Measurements from ENCODE around the gene THSD4.

DNA sequence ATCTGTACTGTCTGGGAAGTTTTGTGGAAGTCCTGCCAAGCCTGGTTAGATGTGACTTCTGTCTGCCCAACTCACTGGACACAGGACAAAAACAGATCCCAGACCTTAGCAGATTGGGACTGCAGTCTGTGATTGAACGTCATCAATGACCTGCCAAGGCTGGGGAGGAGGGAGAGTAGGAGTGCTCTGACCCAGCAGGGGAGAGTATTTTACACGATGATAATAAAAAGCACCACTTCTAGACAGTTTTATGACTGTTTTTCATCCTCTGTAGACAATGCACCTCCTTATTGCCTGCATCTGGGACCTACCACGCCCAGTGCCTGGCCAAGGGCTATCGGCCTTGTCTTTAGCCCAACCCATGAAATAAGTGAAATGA lies 592.8 kb downstream of the THSD4 start:
- TF ChIP-seq CTCF (optimal IDR thresholded peaks at IDR 0.05 in 1 of 3, IDR thresholded peaks at IDR 0.05 in 1 of 3, conservative IDR thresholded peaks at IDR 0.05 in 1 of 3; ENCODE audit: extremely low read depth in 1 of 3, insufficient read depth in 2 of 3, low read length in 3 of 3) (no peak), EZH2 (IDR thresholded peaks at IDR 0.05; ENCODE audit: low read length) (no peak)
